NCI-H2107 treated with DMSO at 0.1 percent for 48 hours (cell line): ENCODE data around the gene ADGRE1.

Experiments used
- DNase-seq: peaks from one replicate; lab custom pipeline; 2025; ENCODE audit not compliant: unreplicated experiment; lab: John Stamatoyannopoulos, UW

The ADGRE1 gene

DNA sequence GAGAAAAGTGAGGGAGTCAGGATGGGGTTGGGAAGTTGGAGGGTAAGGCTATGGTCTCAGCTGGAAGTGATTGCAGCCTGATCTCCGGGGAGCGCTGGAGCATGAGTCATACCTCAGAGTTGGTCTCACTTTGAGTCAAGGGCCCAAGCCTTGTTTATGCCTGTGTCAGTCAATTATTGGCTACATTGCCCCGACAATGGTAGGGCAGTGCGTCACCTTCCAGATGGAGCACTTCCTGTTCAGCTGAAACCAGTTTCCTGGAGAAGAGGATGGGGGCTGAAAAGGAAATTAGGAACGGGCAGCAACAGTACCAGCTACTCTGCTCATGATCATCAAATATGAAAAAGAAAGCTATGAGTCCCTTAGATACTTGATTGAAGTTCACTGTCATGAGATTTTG lies 60.4 kb downstream of the ADGRE1 start:
- DNase-seq = no peak

DNA sequence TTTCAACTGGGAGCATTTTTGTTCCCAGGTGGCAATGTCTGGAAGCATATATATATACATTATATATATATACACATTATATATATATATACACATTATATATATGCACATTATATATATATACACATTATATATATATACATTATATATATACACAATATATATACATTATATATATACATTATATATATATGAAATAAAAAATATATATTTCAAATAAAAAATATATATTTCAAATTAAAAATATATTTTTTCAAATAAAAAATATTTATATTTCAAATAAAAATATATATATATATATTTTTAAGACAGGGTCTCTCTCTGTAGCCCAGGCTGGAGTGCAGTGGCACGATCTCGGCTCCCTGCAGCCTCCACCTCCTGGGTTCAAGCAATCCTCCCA lies 61.5 kb downstream of the ADGRE1 start:
- DNase-seq = no peak

DNA sequence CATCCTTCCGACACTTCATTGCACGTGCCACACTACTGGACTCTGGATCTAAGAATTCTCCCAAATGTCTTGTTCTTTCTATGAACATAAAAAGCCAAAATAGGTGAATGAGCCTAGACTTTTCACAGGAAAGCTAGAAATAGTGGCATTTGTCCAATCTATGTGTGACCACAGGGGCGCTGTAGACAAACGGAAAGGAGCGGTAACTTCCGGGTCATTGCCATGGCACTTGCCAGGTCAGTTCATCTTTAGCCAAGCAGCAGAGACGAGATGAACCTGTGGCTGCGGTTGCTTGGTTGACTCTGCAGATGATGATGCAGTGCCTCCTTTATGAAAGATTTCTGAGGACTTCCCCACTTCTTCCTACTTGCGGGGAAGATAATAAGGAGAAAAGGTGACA lies 65.6 kb downstream of the ADGRE1 start:
- DNase-seq = no peak

DNA sequence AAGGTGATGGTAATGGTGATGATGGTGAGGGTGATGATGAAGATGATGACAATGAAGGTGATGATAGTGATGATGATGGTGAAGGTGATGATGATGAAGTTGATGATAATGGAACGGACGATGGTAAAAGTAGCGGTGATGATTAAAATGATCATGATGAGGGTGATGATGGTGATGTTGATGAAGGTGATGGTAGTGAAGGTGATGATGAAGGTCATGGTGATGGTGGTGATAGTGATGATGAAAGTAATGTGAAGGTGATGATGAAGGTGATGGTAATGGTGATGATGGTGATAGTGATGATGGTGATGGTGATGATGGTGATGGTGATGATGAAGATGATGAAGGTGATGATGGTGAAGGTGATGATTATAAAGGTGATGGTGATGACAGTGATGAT lies 67.7 kb downstream of the ADGRE1 start:
- DNase-seq = no peak

DNA sequence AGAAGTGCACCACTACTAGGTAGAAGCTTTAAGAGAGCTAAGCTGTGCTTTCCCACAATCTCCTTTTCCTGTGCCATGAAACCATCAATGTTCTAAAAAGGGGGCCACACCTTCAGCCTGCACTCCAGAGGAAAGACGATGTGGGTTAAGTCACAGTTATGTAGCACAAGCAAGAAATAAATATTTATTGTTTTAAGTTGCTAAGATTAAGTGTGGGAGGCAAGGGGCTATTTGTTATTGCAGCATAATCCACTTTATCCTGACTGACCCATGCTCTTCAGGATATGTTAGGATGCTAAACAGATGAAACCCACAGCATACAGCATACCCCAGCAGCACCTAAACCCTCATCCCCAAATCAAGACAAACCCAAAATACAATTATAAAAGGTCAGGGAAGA lies 69.2 kb downstream of the ADGRE1 start:
- DNase-seq = no peak

DNA sequence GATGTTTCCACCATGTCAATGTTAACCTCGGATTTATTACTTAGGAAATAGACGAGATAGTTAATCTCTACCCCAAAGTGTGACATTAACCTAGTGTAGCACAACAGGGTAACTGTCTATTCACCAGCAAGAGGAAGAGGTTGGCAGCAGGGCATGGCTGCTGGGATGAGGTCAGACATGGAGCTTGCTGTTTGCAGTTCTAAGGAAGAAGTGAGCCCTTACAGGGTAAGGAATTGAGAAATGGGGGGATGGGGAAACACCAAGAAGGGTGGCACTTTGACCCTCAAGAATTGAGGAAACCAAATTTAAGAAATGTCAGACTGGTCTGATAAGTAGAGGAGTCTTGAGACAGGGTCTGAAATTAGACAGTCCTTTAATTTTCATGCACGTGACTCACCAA lies 71.4 kb downstream of the ADGRE1 start:
- no peak for DNase-seq

DNA sequence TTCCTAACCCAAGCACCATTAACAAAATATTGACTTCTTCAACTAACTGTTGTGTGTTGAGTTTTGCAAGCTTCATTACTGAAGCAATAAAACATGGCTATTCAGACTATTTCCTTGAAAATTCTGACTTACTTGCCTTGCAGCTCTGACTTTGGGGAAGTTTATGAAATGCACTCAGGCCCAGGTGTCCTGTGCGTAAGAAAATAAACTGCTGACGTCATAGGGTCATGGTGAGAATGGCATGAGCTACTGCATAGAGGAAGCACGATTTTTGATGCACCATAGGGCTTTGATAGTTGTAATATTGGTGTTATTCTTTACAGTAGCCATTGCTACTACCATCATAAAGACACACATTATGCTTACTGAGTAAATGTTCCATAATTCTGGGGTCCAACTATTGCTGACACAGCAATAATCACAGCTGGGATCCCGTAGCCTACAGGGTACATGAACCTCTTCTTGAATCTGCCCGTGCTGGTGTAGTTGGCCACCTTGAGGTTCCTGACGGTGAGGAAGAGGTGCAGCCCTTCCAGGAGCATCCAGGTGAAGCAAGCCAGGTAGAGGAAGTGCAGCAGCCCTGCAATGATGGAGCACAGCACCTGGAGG lies 76.0 kb downstream of the ADGRE1 start:
- DNase-seq = no peak

DNA sequence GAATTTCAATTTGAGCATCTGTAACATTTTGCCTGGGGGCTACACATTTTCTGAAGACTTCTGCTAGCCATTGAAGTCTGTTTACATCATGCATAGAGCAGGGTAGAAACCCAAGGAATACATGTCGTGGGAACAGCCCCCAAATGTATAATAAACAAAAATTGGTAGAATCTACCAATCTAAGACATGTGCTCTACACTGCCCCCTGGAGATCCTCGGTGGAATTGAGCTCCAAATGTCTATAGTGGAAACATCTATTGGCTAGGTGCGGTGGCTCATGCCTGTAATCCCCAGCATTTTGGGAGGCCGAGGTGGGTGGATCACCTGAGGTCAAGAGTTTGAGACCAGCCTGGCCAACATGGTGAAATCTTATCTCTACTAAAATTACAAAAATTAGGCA lies 76.6 kb downstream of the ADGRE1 start:
- no peak for DNase-seq

DNA sequence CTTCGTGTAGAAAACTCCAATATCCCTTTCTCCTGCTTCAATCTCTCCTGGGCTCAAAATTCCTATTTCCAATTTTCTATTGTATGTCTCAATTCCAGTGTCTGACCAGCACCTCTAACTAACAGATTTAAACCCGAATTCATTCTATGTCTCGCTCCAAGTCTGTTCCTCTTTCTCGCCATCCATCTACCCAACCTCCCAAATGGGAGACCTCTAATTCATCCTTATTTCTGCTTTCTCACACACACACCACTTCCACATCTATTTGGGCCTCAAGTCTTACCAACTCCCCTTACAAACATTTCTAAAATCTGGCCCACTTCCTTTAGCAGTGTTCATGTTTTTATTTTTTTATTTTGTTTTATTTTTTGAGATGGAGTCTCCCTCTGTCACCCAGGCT lies 80.6 kb downstream of the ADGRE1 start:
- DNase-seq = no peak

DNA sequence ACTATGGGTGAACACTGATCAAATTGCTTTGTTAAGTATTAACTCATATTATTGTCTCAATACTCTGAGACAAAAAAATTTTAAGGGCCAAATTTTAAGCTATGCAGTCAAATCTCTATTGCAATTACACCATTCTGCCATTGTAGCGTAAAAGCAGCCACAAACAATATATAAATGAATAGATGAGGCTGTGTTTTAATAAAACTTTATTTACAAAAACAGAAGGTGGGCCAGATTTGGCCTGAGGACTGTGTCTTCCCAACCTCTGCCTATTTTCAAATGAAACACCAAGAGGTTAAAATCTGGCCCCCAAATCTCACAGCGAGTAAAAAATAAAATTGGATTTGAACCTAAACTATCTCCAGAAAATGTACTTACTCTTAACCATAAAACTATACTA lies 82.1 kb downstream of the ADGRE1 start:
- no peak for DNase-seq

DNA sequence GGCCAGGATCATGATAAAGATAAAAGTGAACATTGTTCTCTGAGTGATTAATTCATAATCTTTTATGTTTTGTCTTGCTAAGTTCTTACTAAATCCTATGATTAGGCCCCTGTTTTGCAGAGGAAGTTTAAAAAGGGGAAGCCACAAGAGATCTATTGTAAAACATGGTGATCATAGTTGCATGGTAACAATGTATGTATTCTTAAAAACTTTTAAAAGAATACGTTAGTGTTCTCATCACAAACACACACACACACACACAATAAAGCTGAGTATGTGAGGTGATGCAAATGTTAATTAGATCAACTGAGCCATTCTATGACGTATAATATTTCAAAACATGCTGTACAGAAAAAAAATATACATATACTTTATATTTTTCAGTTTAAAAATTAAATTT lies 82.6 kb downstream of the ADGRE1 start:
- no peak for DNase-seq

DNA sequence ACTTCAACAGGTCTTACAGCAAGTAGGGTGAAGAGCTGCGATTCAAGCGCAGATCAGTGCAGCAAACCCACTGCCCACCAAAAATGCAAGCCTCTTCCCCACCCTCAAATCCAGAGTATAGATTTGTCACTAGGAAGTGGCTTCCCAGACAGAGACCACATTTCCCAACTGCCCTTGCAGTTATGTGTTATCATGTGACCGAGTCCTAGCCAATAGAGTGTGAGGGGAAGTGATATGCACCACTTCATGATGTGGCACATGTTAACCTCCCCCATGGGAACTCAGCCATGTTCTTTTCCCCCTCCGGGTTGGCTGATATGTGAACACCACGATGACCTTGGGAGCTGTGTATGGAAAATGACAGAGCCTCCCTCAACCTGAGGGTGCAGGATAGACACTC lies 83.1 kb downstream of the ADGRE1 start:
- no peak for DNase-seq

DNA sequence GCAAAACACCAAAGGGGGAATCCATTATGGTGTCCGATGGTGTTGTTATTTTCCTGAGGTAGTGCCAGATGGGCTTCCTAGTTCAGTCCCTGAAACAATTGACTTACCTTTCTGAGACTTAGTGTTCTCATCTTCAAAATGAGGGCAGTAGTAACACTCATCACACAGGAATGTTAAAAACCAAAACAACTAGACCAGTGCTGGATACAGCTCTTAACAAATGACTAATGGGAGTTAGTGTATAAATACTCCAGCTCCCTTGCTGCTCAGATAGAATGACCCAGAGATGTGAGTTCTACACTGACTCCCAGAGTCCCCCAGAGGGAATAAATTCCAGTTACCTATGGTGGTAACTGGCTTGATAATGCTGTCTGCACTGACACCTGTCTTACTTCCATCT lies 84.0 kb downstream of the ADGRE1 start:
- DNase-seq = no peak

DNA sequence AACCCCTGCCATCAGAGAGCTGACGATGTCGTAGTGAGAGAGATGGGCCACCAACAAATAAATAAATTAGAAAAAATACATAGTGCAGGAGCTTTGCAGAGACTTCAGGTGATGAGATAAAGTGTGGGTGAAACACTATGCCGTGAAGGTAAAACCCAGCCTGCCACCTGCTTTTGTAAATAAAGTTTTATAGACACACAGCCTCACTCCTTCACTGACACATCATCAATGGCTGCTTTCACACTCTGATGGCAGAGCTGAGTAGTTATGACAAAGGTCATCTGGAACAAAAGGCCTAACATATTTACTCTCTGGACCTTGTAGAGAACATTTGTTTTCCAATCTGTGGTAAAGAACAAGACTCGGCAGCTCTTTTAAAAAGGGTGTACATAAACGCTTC lies 88.8 kb downstream of the ADGRE1 start:
- DNase-seq = no peak

DNA sequence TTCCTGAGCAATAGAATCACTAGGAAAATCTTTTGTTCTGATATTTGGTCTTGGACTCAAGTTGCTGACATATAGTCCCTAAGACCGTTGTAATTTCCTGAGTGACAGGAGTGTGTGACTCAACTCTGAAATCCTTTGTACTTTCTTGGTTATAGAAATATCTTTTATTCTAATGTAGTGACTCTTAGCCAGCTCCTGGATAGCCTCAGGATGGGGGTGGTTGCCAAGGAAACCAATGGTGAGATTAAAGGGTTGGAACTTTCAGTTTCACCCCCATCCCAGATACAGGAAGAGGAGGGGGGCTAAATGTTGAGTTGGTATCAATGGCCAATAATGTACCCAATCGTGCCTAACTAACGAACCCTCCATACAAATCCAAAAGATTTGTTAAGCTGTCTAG lies 92.0 kb downstream of the ADGRE1 start:
- no peak for DNase-seq

DNA sequence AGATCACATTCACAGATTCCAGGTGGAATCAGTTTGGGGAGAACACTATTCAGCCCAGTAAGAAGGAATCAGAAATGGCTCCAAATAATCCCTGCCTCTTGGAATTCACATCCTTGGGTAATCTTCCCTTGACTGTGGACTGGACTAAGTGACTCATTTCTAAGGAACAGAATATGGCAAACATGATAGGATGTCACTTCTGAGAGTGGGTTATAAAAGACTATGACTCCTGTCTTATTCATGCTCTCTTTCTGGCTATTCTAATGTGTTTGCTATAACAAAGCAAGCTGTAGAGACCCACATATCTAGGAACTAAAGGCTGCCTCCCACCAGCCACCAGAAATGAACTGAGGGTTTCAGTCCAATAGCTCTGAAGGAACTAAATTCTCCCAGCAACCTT lies 96.1 kb downstream of the ADGRE1 start:
- DNase-seq = no peak

DNA sequence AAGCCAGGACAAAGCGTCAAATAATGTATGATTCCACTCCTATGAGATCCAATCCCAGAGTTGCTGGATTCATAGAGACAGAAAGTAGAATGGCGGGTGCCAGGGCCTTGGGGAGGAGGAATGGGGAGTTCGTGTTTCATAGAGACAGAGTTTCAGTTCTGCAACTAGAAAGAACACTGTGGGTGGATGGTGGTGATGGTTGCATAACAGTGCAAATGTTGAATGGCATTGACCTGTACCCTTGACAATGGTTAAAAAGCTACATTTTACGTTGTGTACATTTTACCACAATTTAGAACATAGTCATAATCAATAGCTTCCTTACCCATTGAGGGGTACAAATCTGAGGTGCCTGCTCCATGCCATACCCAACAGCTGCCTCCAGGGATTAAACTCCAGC lies 100.5 kb downstream of the ADGRE1 start:
- no peak for DNase-seq

DNA sequence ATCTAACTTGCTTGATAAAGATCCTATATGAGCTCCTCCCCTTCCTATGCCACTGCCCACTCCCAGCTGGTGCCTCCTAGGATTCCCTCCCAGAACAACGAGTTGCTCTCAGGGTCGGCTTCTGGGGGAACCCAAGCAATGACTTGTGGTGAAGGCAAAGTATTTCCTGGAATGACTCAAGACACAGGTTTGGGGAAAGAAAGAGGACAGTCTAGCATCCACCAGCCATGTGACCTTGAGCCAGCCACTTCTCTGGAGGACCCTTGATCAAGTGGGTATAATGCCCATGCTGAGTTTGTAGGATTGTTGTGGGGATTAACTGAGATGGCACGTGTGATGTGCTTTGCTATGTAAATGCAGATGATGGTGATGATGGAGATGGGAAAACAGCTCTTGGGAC lies 100.9 kb downstream of the ADGRE1 start:
- no peak for DNase-seq
